HuH-7 (cell line): ENCODE measurements around the gene SLC2A4.
"Not testable (repeated sequence)": the region's sequence is repeated elsewhere in the genome, so short reads cannot be mapped to it uniquely, and the experiment has no call there.

Experiments
- DNase-seq: peaks from one replicate; pipeline ENCODE4 v3.0.0; 2011; ENCODE audit warnings: low spot score

Gene SLC2A4

GRCh38 chr17:7324438-7324779 is 42.9 kb downstream of the SLC2A4 start:
- no peak for DNase-seq

- no peak for DNase-seq
These were observed 43.6 kb downstream of the SLC2A4 start for GRCh38 chr17:7325031-7325528.

- no peak for DNase-seq
These were observed 44.7 kb downstream of the SLC2A4 start for GRCh38 chr17:7326186-7326585.

- DNase-seq = no peak
These were observed 45.5 kb downstream of the SLC2A4 start for GRCh38 chr17:7327056-7327455.

GRCh38 chr17:7327501-7327900 is 46.0 kb downstream of the SLC2A4 start:
- DNase-seq = no peak

- DNase-seq = no peak
These were observed 46.5 kb downstream of the SLC2A4 start for GRCh38 chr17:7328009-7328408.

GRCh38 chr17:7328840-7329373 is 47.4 kb downstream of the SLC2A4 start, which contains the start of gene NEURL4:
Gene NEURL4 (minus strand): TSS chr17:7329335. CDS start chr17:7329312, 23 bp downstream.
- no peak for DNase-seq

- DNase-seq = peak; percentile 97
These were observed 48.0 kb downstream of the SLC2A4 start for GRCh38 chr17:7329374-7329996.

- DNase-seq = peak; percentile 86
These were observed 48.6 kb downstream of the SLC2A4 start for GRCh38 chr17:7329997-7330637.

GRCh38 chr17:7330638-7331015 is 49.1 kb downstream of the SLC2A4 start:
- DNase-seq = no peak

GRCh38 chr17:7332111-7332510 is 50.6 kb downstream of the SLC2A4 start:
- no peak for DNase-seq

- DNase-seq = not testable (repeated sequence)
These were observed 51.1 kb downstream of the SLC2A4 start for GRCh38 chr17:7332600-7333069.

GRCh38 chr17:7334938-7335538 is 53.5 kb downstream of the SLC2A4 start:
- no peak for DNase-seq

GRCh38 chr17:7335765-7336164 is 54.2 kb downstream of the SLC2A4 start:
- not testable (repeated sequence) for DNase-seq

GRCh38 chr17:7336240-7337175 is 55.0 kb downstream of the SLC2A4 start, which contains the start of gene ACAP1:
Gene ACAP1 (plus strand): TSS chr17:7336529. CDS start chr17:7336735, 206 bp downstream.
- no peak for DNase-seq

- DNase-seq = not testable (repeated sequence)
These were observed 56.1 kb downstream of the SLC2A4 start for GRCh38 chr17:7337600-7337999.
